RWPE2 (cell line): Measurements from ENCODE around the gene MSL2.
"Not testable (repeated sequence)": the region's sequence is repeated elsewhere in the genome, so short reads cannot be mapped to it uniquely, and the experiment has no call there.

ENCODE experiments used
- ATAC-seq: fragments of 200-7000 bp; cut with Tn5 transposase; 3 replicates; pipeline ENCODE4 v1.9.1; 2021; ENCODE audit warnings: low read depth
- DNase-seq: peaks from one replicate; pipeline ENCODE4 v3.0.0-alpha.2; 2020; ENCODE audit warnings: low spot score
- H3K27ac ChIP-seq: fragments of 450-650 bp; 2 replicates; pipeline ENCODE4 v1.5.1; 2017; ENCODE audit warnings: mild to moderate bottlenecking; ENCODE audit not compliant: poor library complexity, severe bottlenecking
- H3K27me3 ChIP-seq: fragments of 250-450 bp; sonication (Bioruptor Pico); 2 replicates; pipeline ENCODE4 v1.5.1; 2021; ENCODE audit warnings: mild to moderate bottlenecking, moderate library complexity; ENCODE audit not compliant: insufficient read depth, poor library complexity, severe bottlenecking
- H3K36me3 ChIP-seq: fragments of 250-450 bp; sonication (Bioruptor Pico); 2 replicates; pipeline ENCODE4 v1.5.1; 2020; ENCODE audit warnings: low read depth, mild to moderate bottlenecking, moderate library complexity
- H3K4me1 ChIP-seq: fragments of 250-450 bp; sonication (Bioruptor Pico); 2 replicates; pipeline ENCODE4 v1.5.1; 2021; ENCODE audit warnings: mild to moderate bottlenecking, moderate library complexity; ENCODE audit not compliant: insufficient read depth, poor library complexity, severe bottlenecking
- H3K4me3 ChIP-seq: fragments of 250-450 bp; sonication (Bioruptor Pico); 2 replicates; pipeline ENCODE4 v1.5.1; 2021; ENCODE audit warnings: mild to moderate bottlenecking, moderate library complexity; ENCODE audit not compliant: severe bottlenecking
- H3K9me3 ChIP-seq: fragments of 250-450 bp; sonication (Bioruptor Pico); 2 replicates; pipeline ENCODE4 v1.5.1; 2021; ENCODE audit warnings: mild to moderate bottlenecking, moderate library complexity; ENCODE audit not compliant: severe bottlenecking
- CTCF ChIP-seq: fragments of 450-650 bp; IDR thresholded peaks from one replicate; pipeline ENCODE4 v1.5.1; 2017; ENCODE audit warnings: mild to moderate bottlenecking, moderate library complexity; ENCODE audit not compliant: poor library complexity, severe bottlenecking

Gene MSL2

DNA sequence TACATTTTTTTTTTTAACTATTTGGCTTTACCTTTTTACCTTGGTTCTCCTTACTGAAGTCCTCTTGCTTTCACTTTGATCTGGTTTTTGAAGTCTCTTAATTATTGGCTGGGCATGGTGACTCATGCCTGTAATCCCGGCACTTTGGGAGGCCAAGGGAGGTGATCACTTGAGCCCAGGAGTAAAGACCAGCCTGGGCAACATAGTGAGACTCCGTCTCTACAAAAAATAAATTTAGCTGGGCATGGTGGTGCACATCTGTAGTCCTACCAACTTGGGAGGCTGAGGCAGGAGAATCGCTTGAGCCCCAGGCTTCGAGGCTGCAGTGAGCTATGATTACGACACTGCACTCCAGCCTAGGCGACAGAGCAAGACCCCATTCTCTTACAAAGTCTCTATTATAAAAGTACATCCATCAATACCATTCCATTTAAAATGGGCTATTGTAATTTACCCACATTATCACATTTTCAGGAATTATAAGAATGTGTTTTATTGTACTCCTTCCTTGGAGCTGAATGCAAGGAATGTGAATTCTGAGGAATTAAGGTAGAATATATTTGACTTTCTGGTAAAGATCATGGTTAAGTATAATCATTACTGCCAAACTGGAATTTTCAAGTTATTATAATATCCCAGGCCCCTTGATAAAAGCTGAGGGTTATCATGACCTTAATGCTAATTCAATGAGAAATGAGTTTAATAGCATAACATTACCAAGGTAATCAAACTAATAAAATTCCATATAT lies 49.0 kb downstream of the MSL2 start:
- DNase-seq = no peak
- H3K9me3 ChIP-seq = no peaks in the 10 kb centered on the region
- H3K4me1 ChIP-seq = peaks cover 49% of the 10 kb centered on the region
- H3K27ac ChIP-seq = no peak overlapping the region
- no peak for TF ChIP-seq CTCF
- peaks cover 48% of the 10 kb centered on the region for H3K36me3 ChIP-seq
- H3K4me3 ChIP-seq = no peak overlapping the region
- no peaks in the 10 kb centered on the region for H3K27me3 ChIP-seq
- ATAC-seq = no peak

DNA sequence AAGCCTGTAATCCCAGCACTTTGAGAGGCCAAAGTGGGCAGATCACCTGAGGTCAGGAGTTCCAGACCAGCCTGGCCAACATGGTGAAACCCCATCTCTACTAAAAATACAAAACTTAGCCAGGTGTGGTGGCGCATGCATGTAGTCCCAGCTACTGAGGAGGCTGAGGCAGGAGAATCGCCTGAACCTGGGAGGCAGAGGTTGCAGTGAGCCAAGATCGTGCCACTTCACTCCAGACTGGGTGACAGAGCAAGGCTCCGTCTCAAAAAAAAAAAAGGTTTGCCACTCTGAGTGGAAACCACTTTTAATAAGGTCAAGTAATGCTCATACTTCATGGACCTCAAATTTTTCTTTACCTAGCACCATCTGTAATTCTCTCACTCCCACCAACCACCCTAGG lies 51.7 kb downstream of the MSL2 start:
- peaks cover 34% of the 10 kb centered on the region for H3K4me1 ChIP-seq
- H3K4me3 ChIP-seq, H3K9me3 ChIP-seq, H3K27ac ChIP-seq, ATAC-seq, H3K27me3 ChIP-seq, DNase-seq: not testable (repeated sequence)
- peaks cover 28% of the 10 kb centered on the region for H3K36me3 ChIP-seq

DNA sequence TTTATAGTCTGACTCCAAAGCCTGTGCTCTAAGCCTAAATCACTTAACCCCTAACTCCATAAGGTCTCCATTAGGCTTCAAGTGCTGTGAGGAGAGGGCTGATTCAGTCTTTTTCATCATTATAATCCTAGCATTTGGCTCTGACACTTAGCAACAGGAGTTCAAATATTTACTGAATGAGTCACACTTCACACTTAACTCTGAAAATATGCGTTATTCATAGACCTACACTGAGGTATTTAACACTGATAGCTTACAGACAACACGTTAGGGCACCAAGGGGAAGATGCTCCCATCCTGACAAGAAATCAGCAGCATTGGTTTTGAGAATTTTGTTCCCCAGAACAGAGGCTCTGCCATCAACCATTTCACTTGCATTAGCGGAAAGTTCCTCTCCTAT lies 53.5 kb downstream of the MSL2 start:
- no peak overlapping the region for H3K4me3 ChIP-seq
- no peak for TF ChIP-seq CTCF
- no peak for DNase-seq
- H3K27ac ChIP-seq = peak overlapping the region; percentile 79
- peaks cover 34% of the 10 kb centered on the region for H3K4me1 ChIP-seq
- no peaks in the 10 kb centered on the region for H3K9me3 ChIP-seq
- peaks cover 14% of the 10 kb centered on the region for H3K36me3 ChIP-seq
- ATAC-seq = peak; percentile 91
- H3K27me3 ChIP-seq = no peaks in the 10 kb centered on the region

- H3K36me3 ChIP-seq = peaks cover 10% of the 10 kb centered on the region; the same call in 1 of the 2 replicates
- H3K4me1 ChIP-seq = peaks cover 27% of the 10 kb centered on the region
- H3K27ac ChIP-seq = peak overlapping the region; percentile 79
- TF ChIP-seq CTCF = no peak
- peak; percentile 69 for ATAC-seq
- H3K27me3 ChIP-seq = no peaks in the 10 kb centered on the region
- H3K4me3 ChIP-seq = no peak overlapping the region
- H3K9me3 ChIP-seq = no peaks in the 10 kb centered on the region
- DNase-seq = no peak
Measured at GRCh38 chr3:136141891-136142290, 54.2 kb downstream of the MSL2 start.

- no peak for ATAC-seq
- Histone ChIP-seq H3K4me1 (peaks cover 25% of the 10 kb centered on the region), H3K27ac (peak overlapping the region; percentile 79), H3K4me3 (no peak overlapping the region), H3K27me3 (no peaks in the 10 kb centered on the region), H3K9me3 (no peaks in the 10 kb centered on the region), H3K36me3 (peaks cover 8% of the 10 kb centered on the region; the same call in 1 of the 2 replicates)
- TF ChIP-seq CTCF = no peak
- no peak for DNase-seq
Measured at GRCh38 chr3:136141291-136141785, 54.8 kb downstream of the MSL2 start.
